ENCODE measurements around the gene NFE2L3. TPM values are rescaled to one million over a fixed set of nuclear protein-coding genes. Genes with fewer than 3 reads are reported as not detected.
A peak's percentile ranks its signal among the peaks of the same experiment; 100 is the strongest.

The NFE2L3 gene, protein sequence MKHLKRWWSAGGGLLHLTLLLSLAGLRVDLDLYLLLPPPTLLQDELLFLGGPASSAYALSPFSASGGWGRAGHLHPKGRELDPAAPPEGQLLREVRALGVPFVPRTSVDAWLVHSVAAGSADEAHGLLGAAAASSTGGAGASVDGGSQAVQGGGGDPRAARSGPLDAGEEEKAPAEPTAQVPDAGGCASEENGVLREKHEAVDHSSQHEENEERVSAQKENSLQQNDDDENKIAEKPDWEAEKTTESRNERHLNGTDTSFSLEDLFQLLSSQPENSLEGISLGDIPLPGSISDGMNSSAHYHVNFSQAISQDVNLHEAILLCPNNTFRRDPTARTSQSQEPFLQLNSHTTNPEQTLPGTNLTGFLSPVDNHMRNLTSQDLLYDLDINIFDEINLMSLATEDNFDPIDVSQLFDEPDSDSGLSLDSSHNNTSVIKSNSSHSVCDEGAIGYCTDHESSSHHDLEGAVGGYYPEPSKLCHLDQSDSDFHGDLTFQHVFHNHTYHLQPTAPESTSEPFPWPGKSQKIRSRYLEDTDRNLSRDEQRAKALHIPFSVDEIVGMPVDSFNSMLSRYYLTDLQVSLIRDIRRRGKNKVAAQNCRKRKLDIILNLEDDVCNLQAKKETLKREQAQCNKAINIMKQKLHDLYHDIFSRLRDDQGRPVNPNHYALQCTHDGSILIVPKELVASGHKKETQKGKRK
- total RNA-seq: 10 to 100 TPM; 21.5 to 22.6 TPM

DNA sequence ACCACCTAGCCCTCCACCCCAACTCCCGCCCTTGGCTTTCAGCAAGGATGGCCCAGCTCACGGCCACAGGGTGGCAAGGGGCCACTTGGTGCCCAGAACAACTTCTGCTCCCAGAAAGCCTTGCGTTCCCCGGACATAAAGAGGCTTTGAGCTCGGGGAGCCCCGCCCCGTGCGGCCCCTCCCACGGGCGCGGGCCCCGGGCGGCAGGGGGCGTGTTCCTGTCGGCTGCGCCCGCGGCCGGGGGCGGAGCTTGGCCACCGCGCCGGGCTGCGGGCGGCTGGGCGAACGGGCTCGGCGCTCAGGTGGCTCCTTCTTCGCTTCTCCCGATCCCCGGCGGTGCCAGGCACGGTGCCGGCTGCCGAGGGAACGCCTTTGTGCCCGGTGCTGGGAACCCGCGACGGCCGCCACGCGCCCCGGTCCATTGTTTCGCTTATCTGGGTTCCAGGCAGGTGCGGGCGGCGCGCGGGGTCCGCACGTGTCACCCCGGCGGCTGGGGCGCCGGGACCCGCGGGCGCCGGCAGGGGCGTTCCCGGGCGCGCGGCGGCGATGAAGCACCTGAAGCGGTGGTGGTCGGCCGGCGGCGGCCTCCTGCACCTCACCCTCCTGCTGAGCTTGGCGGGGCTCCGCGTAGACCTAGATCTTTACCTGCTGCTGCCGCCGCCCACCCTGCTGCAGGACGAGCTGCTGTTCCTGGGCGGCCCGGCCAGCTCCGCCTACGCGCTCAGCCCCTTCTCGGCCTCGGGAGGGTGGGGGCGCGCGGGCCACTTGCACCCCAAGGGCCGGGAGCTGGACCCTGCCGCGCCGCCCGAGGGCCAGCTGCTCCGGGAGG, at the start of gene NFE2L3:
TSS of gene NFE2L3 (plus strand) at position 246 of the 829 bp plus-strand sequence. CDS start at position 547, 301 bp downstream.
- Mint-ChIP-seq H3K27ac (peak within 1 kb of the TSS; percentile 99), H3K27me3 (no peaks in the 10 kb centered on the region), H3K9me3 (no peaks in the 10 kb centered on the region), H3K36me3 (ENCODE audit: low read depth) (peaks cover 30% of the 10 kb centered on the region), H3K4me1 (ENCODE audit: low read depth) (peaks cover 51% of the 10 kb centered on the region), H3K4me3 (peak within 1 kb of the TSS; percentile 96)
- POLR2A ChIA-PET: interaction anchor here (0.6 to 13.9 kb wide), 11 partner anchors 9 to 141 kb away, joined by 3 to 359 read pairs (median 6); partner anchors contain the start of genes CBX3 and HNRNPA2B1
- DNase-seq: peak; percentile 88
- CTCF ChIA-PET: interaction anchor here (0.9 to 2.9 kb wide), 9 partner anchors 40 to 259 kb away, joined by 3 to 20 read pairs (median 6); no protein-coding TSS in a partner anchor
- intact Hi-C loops (cut with micrococcal nuclease): loop anchor here (5.0 kb wide), 1 partner anchor 60 kb away; no protein-coding TSS in a partner anchor
- TF ChIP-seq, protein P1, sequence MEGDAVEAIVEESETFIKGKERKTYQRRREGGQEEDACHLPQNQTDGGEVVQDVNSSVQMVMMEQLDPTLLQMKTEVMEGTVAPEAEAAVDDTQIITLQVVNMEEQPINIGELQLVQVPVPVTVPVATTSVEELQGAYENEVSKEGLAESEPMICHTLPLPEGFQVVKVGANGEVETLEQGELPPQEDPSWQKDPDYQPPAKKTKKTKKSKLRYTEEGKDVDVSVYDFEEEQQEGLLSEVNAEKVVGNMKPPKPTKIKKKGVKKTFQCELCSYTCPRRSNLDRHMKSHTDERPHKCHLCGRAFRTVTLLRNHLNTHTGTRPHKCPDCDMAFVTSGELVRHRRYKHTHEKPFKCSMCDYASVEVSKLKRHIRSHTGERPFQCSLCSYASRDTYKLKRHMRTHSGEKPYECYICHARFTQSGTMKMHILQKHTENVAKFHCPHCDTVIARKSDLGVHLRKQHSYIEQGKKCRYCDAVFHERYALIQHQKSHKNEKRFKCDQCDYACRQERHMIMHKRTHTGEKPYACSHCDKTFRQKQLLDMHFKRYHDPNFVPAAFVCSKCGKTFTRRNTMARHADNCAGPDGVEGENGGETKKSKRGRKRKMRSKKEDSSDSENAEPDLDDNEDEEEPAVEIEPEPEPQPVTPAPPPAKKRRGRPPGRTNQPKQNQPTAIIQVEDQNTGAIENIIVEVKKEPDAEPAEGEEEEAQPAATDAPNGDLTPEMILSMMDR (IDR thresholded peaks at IDR 0.05): no peak
- ATAC-seq: peak; percentile 72

DNA sequence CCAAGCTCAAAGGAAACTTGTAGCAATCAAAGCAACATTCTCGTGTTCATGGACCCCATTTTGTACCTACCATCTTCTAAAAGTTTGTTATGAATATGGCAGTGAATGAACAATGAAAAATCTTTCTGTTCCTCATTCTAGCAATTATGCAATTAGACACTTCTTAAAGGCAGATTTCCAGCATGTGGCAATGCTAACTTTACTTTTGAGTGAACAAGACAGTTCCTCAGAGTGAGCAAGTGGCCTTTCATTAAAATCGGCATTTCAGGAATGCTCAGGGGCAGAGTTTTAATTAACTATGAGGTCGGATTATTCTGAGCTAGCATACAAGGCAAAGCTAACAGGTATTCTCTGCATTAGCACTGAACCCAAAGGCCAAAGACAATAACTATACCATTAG, 48.4 kb upstream of the NFE2L3 start:
- DNase-seq (no peak), ATAC-seq (no peak)
- Mint-ChIP-seq H3K36me3 (ENCODE audit: low read depth) (no peaks in the 10 kb centered on the region), H3K4me1 (ENCODE audit: low read depth) (peaks cover 28% of the 10 kb centered on the region), H3K9me3 (no peaks in the 10 kb centered on the region), H3K27ac (no peak overlapping the region), H3K27me3 (peaks cover 1% of the 10 kb centered on the region), H3K4me3 (no peak overlapping the region)
- intact Hi-C loops (cut with micrococcal nuclease): no loop called here
- POLR2A ChIA-PET: interaction anchor here (1.3 kb wide), 1 partner anchor 77 kb away, joined by 4 read pairs; no protein-coding TSS in a partner anchor
- TF ChIP-seq, protein P1 (IDR thresholded peaks at IDR 0.05): no peak
- CTCF ChIA-PET: interaction anchor here (2.3 to 3.7 kb wide), 2 partner anchors 11 to 13 kb away, joined by 8 to 19 read pairs; no protein-coding TSS in a partner anchor

DNA sequence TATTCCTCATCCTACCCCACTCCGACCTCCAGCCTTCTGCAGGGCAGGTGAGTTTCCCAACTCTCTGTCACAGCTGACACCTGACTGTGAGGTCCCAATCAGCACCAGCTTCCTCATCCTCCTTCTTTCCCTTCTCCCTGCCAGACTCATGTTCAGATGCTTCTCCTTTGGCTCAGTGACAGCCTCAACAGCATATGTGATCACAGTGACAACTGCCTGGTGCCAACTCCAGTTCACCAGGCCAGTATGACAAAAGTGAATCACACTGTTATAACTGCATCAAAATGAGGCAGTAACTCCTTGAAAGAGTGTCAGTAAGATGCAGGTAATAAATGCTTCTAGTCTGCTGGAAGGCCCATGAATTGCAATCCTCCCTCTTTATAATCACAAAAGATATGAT, 46.8 kb upstream of the NFE2L3 start:
- POLR2A ChIA-PET: no interaction called here
- ATAC-seq (no peak), DNase-seq (no peak)
- Mint-ChIP-seq H3K4me1 (ENCODE audit: low read depth) (peaks cover 19% of the 10 kb centered on the region), H3K4me3 (no peak overlapping the region), H3K27me3 (peaks cover 1% of the 10 kb centered on the region), H3K9me3 (no peaks in the 10 kb centered on the region), H3K36me3 (ENCODE audit: low read depth) (no peaks in the 10 kb centered on the region), H3K27ac (no peak overlapping the region)
- intact Hi-C loops (cut with micrococcal nuclease): no loop called here
- TF ChIP-seq, protein P1 (IDR thresholded peaks at IDR 0.05): no peak
- CTCF ChIA-PET: interaction anchor here (0.8 to 3.7 kb wide), 3 partner anchors 13 to 44 kb away, joined by 3 to 19 read pairs (median 8); no protein-coding TSS in a partner anchor

DNA sequence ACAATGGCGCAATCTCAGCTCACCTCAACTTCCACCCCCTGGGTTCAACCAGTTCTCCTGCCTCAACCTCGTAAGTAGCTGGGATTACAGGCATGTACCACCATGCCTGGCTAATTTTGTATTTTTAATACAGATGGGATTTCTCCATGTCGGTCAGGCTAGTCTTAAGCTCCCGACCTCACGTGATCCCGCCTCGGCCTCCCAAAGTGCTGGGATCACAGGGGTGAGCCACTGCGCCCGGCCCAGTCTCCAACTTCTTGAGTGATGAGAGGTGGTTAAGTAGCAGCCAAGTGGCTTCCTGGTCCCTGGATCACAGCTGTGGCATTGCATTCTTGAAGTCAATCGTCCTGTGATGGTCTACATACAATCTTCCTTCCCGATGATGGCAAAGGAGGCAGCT, 46.1 kb upstream of the NFE2L3 start:
- Mint-ChIP-seq H3K4me1 (ENCODE audit: low read depth) (peaks cover 14% of the 10 kb centered on the region), H3K4me3 (no peak overlapping the region)

More for the DNA sequence above, 46.1 kb upstream of the NFE2L3 start:
- no peaks in the 10 kb centered on the region for H3K36me3 Mint-ChIP-seq (ENCODE audit: low read depth)
- POLR2A ChIA-PET: no interaction called here
- DNase-seq (no peak), ATAC-seq (no peak)
- intact Hi-C loops (cut with micrococcal nuclease): no loop called here
- peaks cover 1% of the 10 kb centered on the region for H3K27me3 Mint-ChIP-seq
- H3K27ac Mint-ChIP-seq: no peak overlapping the region
- TF ChIP-seq, protein P1 (IDR thresholded peaks at IDR 0.05): no peak
- CTCF ChIA-PET: interaction anchor here (0.8 to 3.7 kb wide), 2 partner anchors 15 to 43 kb away, joined by 3 to 19 read pairs; no protein-coding TSS in a partner anchor
- no peaks in the 10 kb centered on the region for H3K9me3 Mint-ChIP-seq
